ENCODE data around the gene OTUB1. TPM values are rescaled to one million over a fixed set of nuclear protein-coding genes. Genes with fewer than 3 reads are reported as not detected.

The OTUB1 gene
- total and polyA plus RNA-seq, 9 of the 15 experiments (the other 6 are each of a cell fraction or from before 2014, with no cell fraction given) = 29.5 to 134 (median 66.1) TPM

DNA sequence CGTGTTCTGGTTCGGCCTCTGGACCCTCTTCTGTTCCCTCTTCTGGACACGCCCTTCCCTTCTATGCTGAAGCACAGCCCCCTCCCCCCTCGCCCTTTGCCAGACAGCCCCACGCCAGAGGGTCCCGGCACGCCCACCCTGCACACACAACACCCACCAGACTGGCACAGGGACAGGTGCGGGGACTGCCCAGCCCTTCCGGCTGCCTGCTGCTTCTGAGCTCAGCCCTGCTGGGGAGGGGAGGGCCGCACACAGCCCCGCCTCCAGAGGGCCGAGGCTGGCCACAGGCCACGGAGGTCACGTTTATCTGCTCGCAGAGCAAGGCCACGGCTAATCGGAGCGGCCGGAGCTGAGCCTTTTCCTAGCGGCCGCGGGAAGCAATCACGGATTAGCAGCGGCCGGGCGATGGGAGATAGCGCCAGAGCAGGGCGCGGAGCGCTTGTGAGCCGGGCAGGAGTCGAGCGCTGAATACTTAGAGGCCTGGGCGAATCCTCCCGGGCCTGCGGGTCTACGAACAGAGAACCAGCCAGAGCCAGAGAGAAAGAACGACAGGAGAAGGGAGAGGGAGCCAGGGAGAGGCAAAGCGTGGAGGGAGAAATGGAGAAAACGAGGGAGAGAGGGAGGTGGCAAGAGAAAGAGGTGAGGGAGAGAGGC is 21.5 kb downstream of the OTUB1 start (continued):
- TF ChIP-seq, protein P1, sequence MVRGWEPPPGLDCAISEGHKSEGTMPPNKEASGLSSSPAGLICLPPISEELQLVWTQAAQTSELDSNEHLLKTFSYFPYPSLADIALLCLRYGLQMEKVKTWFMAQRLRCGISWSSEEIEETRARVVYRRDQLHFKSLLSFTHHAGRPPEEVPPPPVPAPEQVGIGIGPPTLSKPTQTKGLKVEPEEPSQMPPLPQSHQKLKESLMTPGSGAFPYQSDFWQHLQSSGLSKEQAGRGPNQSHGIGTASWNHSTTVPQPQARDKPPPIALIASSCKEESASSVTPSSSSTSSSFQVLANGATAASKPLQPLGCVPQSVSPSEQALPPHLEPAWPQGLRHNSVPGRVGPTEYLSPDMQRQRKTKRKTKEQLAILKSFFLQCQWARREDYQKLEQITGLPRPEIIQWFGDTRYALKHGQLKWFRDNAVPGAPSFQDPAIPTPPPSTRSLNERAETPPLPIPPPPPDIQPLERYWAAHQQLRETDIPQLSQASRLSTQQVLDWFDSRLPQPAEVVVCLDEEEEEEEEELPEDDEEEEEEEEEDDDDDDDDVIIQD (CRISPR knock-in tag; IDR thresholded peaks at IDR 0.05) = 0 out of 2 replicates have a peak, but pooled peaks have one; percentile 36
- TF ChIP-seq NCOR1 (IDR thresholded peaks at IDR 0.05) = peak; percentile 94
- TF ChIP-seq ZBTB7A (IDR thresholded peaks at IDR 0.05; ENCODE audit: borderline replicate concordance, control insufficient read depth, low read depth, low read length) = no peak; the same call in 1 of the 2 replicates
- TF ChIP-seq SREBF1 (IDR thresholded peaks at IDR 0.05; ENCODE audit: borderline replicate concordance, low read depth, low read length) = no peak
- no peak for TF ChIP-seq ZNF75A (CRISPR knock-in tag; IDR thresholded peaks at IDR 0.05)
- TF ChIP-seq ZNF696 (CRISPR knock-in tag; conservative IDR thresholded peaks at IDR 0.05) = no peak
- TF ChIP-seq ZNF830 (CRISPR knock-in tag; IDR thresholded peaks at IDR 0.05) = no peak
- TF ChIP-seq ELF2 (CRISPR knock-in tag; IDR thresholded peaks at IDR 0.05) = no peak
- TF ChIP-seq, protein P2, sequence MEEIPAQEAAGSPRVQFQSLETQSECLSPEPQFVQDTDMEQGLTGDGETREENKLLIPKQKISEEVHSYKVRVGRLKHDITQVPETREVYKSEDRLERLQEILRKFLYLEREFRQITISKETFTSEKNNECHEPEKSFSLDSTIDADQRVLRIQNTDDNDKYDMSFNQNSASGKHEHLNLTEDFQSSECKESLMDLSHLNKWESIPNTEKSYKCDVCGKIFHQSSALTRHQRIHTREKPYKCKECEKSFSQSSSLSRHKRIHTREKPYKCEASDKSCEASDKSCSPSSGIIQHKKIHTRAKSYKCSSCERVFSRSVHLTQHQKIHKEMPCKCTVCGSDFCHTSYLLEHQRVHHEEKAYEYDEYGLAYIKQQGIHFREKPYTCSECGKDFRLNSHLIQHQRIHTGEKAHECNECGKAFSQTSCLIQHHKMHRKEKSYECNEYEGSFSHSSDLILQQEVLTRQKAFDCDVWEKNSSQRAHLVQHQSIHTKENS (CRISPR knock-in tag; IDR thresholded peaks at IDR 0.05) = no peak
- TF ChIP-seq ZNF551 (CRISPR knock-in tag; IDR thresholded peaks at IDR 0.05) = no peak
- TF ChIP-seq FOXA1 (IDR thresholded peaks at IDR 0.05; ENCODE audit: borderline replicate concordance) = no peak
- TF ChIP-seq ZNF780A (CRISPR knock-in tag; IDR thresholded peaks at IDR 0.05) = no peak
- no peak for TF ChIP-seq KAT2B (IDR thresholded peaks at IDR 0.05; ENCODE audit: low read depth, low read length)
- TF ChIP-seq HDAC3 (IDR thresholded peaks at IDR 0.05; ENCODE audit: borderline replicate concordance, partially characterized antibody) = no peak
- TF ChIP-seq SIN3A (IDR thresholded peaks at IDR 0.05; ENCODE audit: borderline replicate concordance in 2 of 2, control insufficient read depth in 1 of 2, low read depth in 2 of 2, low read length in 2 of 2) = no peak
- TF ChIP-seq, protein P3, sequence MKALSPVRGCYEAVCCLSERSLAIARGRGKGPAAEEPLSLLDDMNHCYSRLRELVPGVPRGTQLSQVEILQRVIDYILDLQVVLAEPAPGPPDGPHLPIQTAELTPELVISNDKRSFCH (CRISPR knock-in tag; IDR thresholded peaks at IDR 0.05) = no peak
- TF ChIP-seq, protein P3 (tag; IDR thresholded peaks at IDR 0.05) = peak; percentile 88; the same call in 1 of the 2 replicates
- TF ChIP-seq, protein P4, sequence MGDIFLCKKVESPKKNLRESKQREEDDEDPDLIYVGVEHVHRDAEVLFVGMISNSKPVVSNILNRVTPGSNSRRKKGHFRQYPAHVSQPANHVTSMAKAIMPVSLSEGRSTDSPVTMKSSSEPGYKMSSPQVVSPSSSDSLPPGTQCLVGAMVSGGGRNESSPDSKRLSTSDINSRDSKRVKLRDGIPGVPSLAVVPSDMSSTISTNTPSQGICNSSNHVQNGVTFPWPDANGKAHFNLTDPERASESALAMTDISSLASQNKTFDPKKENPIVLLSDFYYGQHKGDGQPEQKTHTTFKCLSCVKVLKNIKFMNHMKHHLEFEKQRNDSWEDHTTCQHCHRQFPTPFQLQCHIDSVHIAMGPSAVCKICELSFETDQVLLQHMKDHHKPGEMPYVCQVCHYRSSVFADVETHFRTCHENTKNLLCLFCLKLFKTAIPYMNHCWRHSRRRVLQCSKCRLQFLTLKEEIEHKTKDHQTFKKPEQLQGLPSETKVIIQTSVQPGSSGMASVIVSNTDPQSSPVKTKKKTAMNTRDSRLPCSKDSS (IDR thresholded peaks at IDR 0.05; ENCODE audit: low read depth, partially characterized antibody) = no peak
- 0 out of 2 replicates have a peak, but pooled peaks have one; percentile 65 for TF ChIP-seq HDAC8 (tag; IDR thresholded peaks at IDR 0.05)
- TF ChIP-seq, protein P5, sequence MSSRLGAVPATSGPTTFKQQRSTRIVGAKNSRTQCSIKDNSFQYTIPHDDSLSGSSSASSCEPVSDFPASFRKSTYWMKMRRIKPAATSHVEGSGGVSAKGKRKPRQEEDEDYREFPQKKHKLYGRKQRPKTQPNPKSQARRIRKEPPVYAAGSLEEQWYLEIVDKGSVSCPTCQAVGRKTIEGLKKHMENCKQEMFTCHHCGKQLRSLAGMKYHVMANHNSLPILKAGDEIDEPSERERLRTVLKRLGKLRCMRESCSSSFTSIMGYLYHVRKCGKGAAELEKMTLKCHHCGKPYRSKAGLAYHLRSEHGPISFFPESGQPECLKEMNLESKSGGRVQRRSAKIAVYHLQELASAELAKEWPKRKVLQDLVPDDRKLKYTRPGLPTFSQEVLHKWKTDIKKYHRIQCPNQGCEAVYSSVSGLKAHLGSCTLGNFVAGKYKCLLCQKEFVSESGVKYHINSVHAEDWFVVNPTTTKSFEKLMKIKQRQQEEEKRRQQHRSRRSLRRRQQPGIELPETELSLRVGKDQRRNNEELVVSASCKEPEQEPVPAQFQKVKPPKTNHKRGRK (tag; IDR thresholded peaks at IDR 0.05) = peak; percentile 60
- no peak for TF ChIP-seq ERF (CRISPR knock-in tag; IDR thresholded peaks at IDR 0.05)

Data from K562 (cell line).